ENCODE data around the gene ITGA1.

DNA sequence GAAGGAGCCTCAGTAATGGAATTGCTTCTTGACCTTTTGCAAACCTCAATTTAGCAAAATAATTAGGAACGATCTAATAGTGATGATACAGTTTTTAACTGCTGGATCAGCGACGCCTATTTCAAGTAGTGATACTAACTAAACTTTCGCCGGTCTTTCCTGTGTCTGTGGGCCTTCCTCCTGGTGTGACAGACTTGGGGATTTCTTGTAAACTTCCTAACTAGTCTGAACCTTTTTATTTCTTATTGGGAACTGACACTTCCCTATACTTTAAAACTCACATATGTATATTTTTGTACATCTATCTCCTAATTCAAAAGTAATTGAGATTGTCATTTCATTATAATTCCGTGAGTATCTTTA, 15.2 kb downstream of the ITGA1 start:
- TF ChIP-seq NR2F2 (IDR thresholded peaks at IDR 0.05) (no peak), RAD21 (IDR thresholded peaks at IDR 0.05) (no peak), GABPA (IDR thresholded peaks at IDR 0.05 in 1 of 2, conservative IDR thresholded peaks at IDR 0.05 in 1 of 2) (no peak), REST (IDR thresholded peaks at IDR 0.05) (no peak), YY1 (IDR thresholded peaks at IDR 0.05) (no peak), EGR1 (IDR thresholded peaks at IDR 0.05; ENCODE audit: low read depth in 2 of 2) (no peak), ATF3 (IDR thresholded peaks at IDR 0.05) (no peak), TAF1 (conservative IDR thresholded peaks at IDR 0.05) (no peak)
- TF ChIP-seq, protein P1, sequence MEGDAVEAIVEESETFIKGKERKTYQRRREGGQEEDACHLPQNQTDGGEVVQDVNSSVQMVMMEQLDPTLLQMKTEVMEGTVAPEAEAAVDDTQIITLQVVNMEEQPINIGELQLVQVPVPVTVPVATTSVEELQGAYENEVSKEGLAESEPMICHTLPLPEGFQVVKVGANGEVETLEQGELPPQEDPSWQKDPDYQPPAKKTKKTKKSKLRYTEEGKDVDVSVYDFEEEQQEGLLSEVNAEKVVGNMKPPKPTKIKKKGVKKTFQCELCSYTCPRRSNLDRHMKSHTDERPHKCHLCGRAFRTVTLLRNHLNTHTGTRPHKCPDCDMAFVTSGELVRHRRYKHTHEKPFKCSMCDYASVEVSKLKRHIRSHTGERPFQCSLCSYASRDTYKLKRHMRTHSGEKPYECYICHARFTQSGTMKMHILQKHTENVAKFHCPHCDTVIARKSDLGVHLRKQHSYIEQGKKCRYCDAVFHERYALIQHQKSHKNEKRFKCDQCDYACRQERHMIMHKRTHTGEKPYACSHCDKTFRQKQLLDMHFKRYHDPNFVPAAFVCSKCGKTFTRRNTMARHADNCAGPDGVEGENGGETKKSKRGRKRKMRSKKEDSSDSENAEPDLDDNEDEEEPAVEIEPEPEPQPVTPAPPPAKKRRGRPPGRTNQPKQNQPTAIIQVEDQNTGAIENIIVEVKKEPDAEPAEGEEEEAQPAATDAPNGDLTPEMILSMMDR (IDR thresholded peaks at IDR 0.05; ENCODE audit: low read depth, low read length, missing input control), result no peak
- TF ChIP-seq, protein P2, sequence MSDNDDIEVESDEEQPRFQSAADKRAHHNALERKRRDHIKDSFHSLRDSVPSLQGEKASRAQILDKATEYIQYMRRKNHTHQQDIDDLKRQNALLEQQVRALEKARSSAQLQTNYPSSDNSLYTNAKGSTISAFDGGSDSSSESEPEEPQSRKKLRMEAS (IDR thresholded peaks at IDR 0.05), result no peak
- TF ChIP-seq, protein P3, sequence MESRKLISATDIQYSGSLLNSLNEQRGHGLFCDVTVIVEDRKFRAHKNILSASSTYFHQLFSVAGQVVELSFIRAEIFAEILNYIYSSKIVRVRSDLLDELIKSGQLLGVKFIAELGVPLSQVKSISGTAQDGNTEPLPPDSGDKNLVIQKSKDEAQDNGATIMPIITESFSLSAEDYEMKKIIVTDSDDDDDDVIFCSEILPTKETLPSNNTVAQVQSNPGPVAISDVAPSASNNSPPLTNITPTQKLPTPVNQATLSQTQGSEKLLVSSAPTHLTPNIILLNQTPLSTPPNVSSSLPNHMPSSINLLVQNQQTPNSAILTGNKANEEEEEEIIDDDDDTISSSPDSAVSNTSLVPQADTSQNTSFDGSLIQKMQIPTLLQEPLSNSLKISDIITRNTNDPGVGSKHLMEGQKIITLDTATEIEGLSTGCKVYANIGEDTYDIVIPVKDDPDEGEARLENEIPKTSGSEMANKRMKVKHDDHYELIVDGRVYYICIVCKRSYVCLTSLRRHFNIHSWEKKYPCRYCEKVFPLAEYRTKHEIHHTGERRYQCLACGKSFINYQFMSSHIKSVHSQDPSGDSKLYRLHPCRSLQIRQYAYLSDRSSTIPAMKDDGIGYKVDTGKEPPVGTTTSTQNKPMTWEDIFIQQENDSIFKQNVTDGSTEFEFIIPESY (IDR thresholded peaks at IDR 0.05), result no peak

Data from liver (tissue), 3 donors.